IMR-90 (cell line): Measurements from ENCODE around the gene UBE2E2. TPM values are rescaled to one million over a fixed set of nuclear protein-coding genes. Genes with fewer than 3 reads are reported as not detected.

Experiments used
- ATAC-seq: fragments of 200-7000 bp; cut with Tn5 transposase; 2 replicates; pipeline ENCODE4 v1.9.1; 2020; ENCODE audit warnings: low read depth, mild to moderate bottlenecking, moderate library complexity
- BruUV-seq: library from RNA; stranded (reverse); fragments of 400-500 nt; replicated peaks from 2 replicates; lab custom pipeline; 2021; lab: Mats Ljungman, UMichigan
- CTCF ChIA-PET: fragments of 300-600 bp; formaldehyde crosslinking; extraction: SDS; loops from one replicate; lab custom pipeline; 2021; ENCODE audit warnings: antibody characterized with exemption; lab: Yijun Ruan, JAX
- POLR2A ChIA-PET: fragments of 300-600 bp; sonication (Branson Sonifier 250); formaldehyde crosslinking; loops from one replicate; lab custom pipeline; 2022; ENCODE audit warnings: antibody characterized with exemption; ENCODE audit not compliant: unreplicated experiment; lab: Charles Lee
- DNase-seq: peaks from one replicate; pipeline ENCODE4 v3.0.0; 2013
- H2AFZ ChIP-seq: replicated peaks from 2 replicates; pipeline ENCODE3; 2013; ENCODE audit warnings: low read length, mild to moderate bottlenecking; ENCODE audit not compliant: poor library complexity
- H2AK5ac ChIP-seq: 2 replicates; pipeline ENCODE4 v1.6.1; 2013; ENCODE audit warnings: low read depth, low read length, inconsistent platforms
- H2AK9ac ChIP-seq: replicated peaks from 2 replicates; pipeline ENCODE3; 2013; ENCODE audit warnings: mild to moderate bottlenecking, low read depth, low read length, moderate library complexity; ENCODE audit not compliant: poor library complexity
- H2BK120ac ChIP-seq: 2 replicates; pipeline ENCODE4 v1.6.1; 2013; ENCODE audit warnings: low read depth, low read length, inconsistent platforms
- H2BK15ac ChIP-seq: 3 replicates; pipeline ENCODE4 v1.6.1; 2013; ENCODE audit warnings: low read depth, low read length, inconsistent platforms
- H2BK20ac ChIP-seq: 2 replicates; pipeline ENCODE4 v1.6.1; 2013; ENCODE audit warnings: low read depth, mild to moderate bottlenecking, inconsistent platforms, low read length, moderate library complexity
- H2BK5ac ChIP-seq: 2 replicates; pipeline ENCODE4 v1.6.1; 2013; ENCODE audit warnings: mild to moderate bottlenecking, low read depth, low read length, inconsistent platforms; ENCODE audit not compliant: poor library complexity, severe bottlenecking
- H3K14ac ChIP-seq: replicated peaks from 2 replicates; pipeline ENCODE4 v1.6.1; 2013; ENCODE audit warnings: low read depth, low read length, inconsistent platforms
- H3K18ac ChIP-seq: 2 replicates; pipeline ENCODE4 v1.6.1; 2013; ENCODE audit warnings: low read depth, low read length, control low read depth
- H3K23ac ChIP-seq: 2 replicates; pipeline ENCODE4 v1.6.1; 2013; ENCODE audit warnings: low read depth, low read length, inconsistent platforms
- H3K27ac ChIP-seq: 2 replicates; pipeline ENCODE4 v1.5.1; 2013; ENCODE audit warnings: mild to moderate bottlenecking, control low read depth, low read length; ENCODE audit not compliant: insufficient read depth
- H3K27me3 ChIP-seq: 2 replicates; pipeline ENCODE4 v1.6.1; 2013; ENCODE audit warnings: low read length; ENCODE audit not compliant: control insufficient read depth, insufficient read depth
- H3K36me3 ChIP-seq: 2 replicates; pipeline ENCODE4 v1.6.1; 2013; ENCODE audit warnings: low read length, mixed read lengths; ENCODE audit not compliant: control insufficient read depth, insufficient read depth
- H3K4ac ChIP-seq: 2 replicates; pipeline ENCODE4 v1.6.1; 2013; ENCODE audit warnings: low read depth, low read length, inconsistent platforms
- H3K4me1 ChIP-seq: 2 replicates; pipeline ENCODE4 v1.6.1; 2013; ENCODE audit warnings: low read length, mixed read lengths; ENCODE audit not compliant: control insufficient read depth, insufficient read depth
- H3K4me2 ChIP-seq: 2 replicates; pipeline ENCODE4 v1.6.1; 2013; ENCODE audit warnings: low read depth, mild to moderate bottlenecking, control low read depth, low read length, moderate library complexity
- H3K4me3 ChIP-seq: 2 replicates; pipeline ENCODE4 v1.5.1; 2013; ENCODE audit warnings: low read depth, mild to moderate bottlenecking, control low read depth, low read length, moderate library complexity; ENCODE audit not compliant: insufficient read depth
- H3K56ac ChIP-seq: 2 replicates; pipeline ENCODE4 v1.6.1; 2013; ENCODE audit warnings: low read length, inconsistent platforms; ENCODE audit not compliant: insufficient read depth; ENCODE audit errors: extremely low read depth
- H3K79me1 ChIP-seq, 2 experiments: 2 replicates each; pipeline ENCODE4 v1.6.1; 2013; ENCODE audit warnings: low read length in 2 of 2, inconsistent platforms in 1 of 2, low read depth in 1 of 2
- H3K9ac ChIP-seq: 2 replicates; pipeline ENCODE4 v1.6.1; 2013; ENCODE audit warnings: low read depth, low read length, control low read depth
- H3K9me1 ChIP-seq: 2 replicates; pipeline ENCODE4 v1.6.1; 2013; ENCODE audit warnings: low read length, inconsistent platforms; ENCODE audit not compliant: insufficient read depth
- H3K9me3 ChIP-seq: 2 replicates; pipeline ENCODE4 v1.6.1; 2013; ENCODE audit warnings: low read length; ENCODE audit not compliant: control insufficient read depth, insufficient read depth
- H4K20me1 ChIP-seq: 2 replicates; pipeline ENCODE4 v1.6.1; 2013; ENCODE audit warnings: low read length, inconsistent platforms; ENCODE audit not compliant: insufficient read depth
- H4K5ac ChIP-seq: 2 replicates; pipeline ENCODE4 v1.6.1; 2013; ENCODE audit warnings: mild to moderate bottlenecking, low read depth, low read length, control low read depth
- H4K8ac ChIP-seq, 2 experiments: 2 replicates each; pipeline ENCODE4 v1.6.1; 2013; ENCODE audit warnings: low read depth in 2 of 2, low read length in 2 of 2, control low read depth in 1 of 2, inconsistent platforms in 1 of 2
- H4K91ac ChIP-seq: 2 replicates; pipeline ENCODE4 v1.6.1; 2013; ENCODE audit warnings: low read depth, low read length, inconsistent platforms; ENCODE audit not compliant: insufficient read depth
- FOS ChIP-seq: fragments of 150-350 bp; IDR thresholded peaks from 2 replicates; pipeline ENCODE4 v1.6.1; 2016; ENCODE audit warnings: low read depth, low read length
- dilution Hi-C: fragments of 300-500 bp; cut with HindIII; formaldehyde crosslinking; loops from one replicate; pipeline ENCODE4 v1.14.3; 2018; ENCODE audit warnings: low sequenced_read_pairs; ENCODE audit not compliant: unreplicated experiment
- in situ Hi-C: fragments of 300-500 bp; cut with MboI; formaldehyde crosslinking; loops from 3 replicates; pipeline ENCODE4 v1.14.3; 2019; ENCODE audit warnings: low sequenced_read_pairs, inconsistent platforms, mixed read lengths
- intact Hi-C: fragments of 100-400 bp; cut with micrococcal nuclease; formaldehyde crosslinking; loops from 2 replicates; pipeline ENCODE4 v1.10.0; 2022
- polyA plus RNA-seq, 3 experiments: library from polyadenylated mRNA; depleted of rRNA; stranded (reverse); fragments of >200 nt; gene quantifications; 2 replicates each; pipeline ENCODE4 v1.2.3, GENCODE V29; 2012; ENCODE audit warnings: low replicate concordance in 1 of 3
- total RNA-seq: library from RNA; depleted of rRNA; stranded (reverse); fragments of >200 nt; gene quantifications from 2 replicates; pipeline ENCODE4 v1.2.3, GENCODE V29; 2012

The UBE2E2 gene
- total and polyA plus RNA-seq, 2 of the 4 experiments (the other 2 are of a cell fraction) = 18.6 to 32.7 TPM

DNA sequence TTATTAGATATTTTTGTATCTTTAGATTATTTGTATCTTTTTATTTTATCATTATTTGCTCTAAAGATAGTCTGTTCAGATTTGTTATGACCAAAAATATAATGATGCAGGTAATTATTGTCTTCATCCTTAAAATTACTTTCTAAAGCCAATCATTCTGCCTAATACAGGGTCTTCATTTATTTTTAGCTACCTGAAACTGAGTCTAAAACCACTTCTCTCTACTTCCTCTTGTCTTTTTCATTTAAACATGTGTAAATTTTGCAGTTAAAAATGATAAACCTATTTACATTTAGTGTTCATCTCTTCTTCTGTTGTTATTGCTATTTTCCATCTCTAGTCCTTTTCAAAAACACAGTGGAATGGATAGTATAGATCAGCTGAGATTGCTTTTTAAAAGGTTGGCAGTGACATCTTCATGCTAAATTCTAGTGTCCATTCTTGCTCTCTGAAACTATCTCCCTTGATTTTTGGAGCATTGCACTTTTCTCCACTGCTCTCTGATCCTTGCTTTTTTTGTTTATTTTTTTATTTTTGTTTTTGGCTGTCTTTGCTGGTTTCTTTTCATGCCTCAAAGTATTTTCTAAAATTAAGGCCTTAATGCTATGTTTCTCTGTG is 91.8 kb downstream of the UBE2E2 start:
- no peak overlapping the region for H3K23ac ChIP-seq
- no peaks in the 10 kb centered on the region for H3K9me3 ChIP-seq
- ChIA-PET CTCF (no interaction called here), POLR2A (no interaction called here)
- H4K91ac ChIP-seq = no peak overlapping the region
- no peaks in the 10 kb centered on the region; the same call in 1 of the 2 replicates for H4K20me1 ChIP-seq
- 0 out of 2 replicates have a peak, but pooled peaks cover 4% of the 10 kb centered on the region for H3K9me1 ChIP-seq
- no peak overlapping the region for H3K27ac ChIP-seq
- no peaks in the 10 kb centered on the region for H3K36me3 ChIP-seq
- dilution Hi-C loops = no loop called here
- H2BK15ac ChIP-seq = no peak overlapping the region
- ATAC-seq (no peak), DNase-seq (no peak)
- H2BK120ac ChIP-seq = no peak overlapping the region
- H3K4me3 ChIP-seq = no peak overlapping the region
- peaks cover 0 to 2% of the 10 kb centered on the region in 2 experiments; a peak in 1 of 4 replicates for H3K79me1 ChIP-seq
- no peak overlapping the region for H4K5ac ChIP-seq
- no peaks in the 10 kb centered on the region for H3K4me1 ChIP-seq
- intact Hi-C loops = loop anchor here (2.0 kb wide), 1 partner anchor 20 kb away; no protein-coding TSS in a partner anchor
- H3K4ac ChIP-seq = no peak overlapping the region
- H2BK20ac ChIP-seq = no peak overlapping the region
- no peak overlapping the region for H3K56ac ChIP-seq
- no TSS peak for BruUV-seq
- H2AFZ ChIP-seq = no peak overlapping the region
- H3K9ac ChIP-seq = no peak overlapping the region
- in situ Hi-C loops = no loop called here
- no peak overlapping the region for H2AK9ac ChIP-seq
- H3K18ac ChIP-seq = no peak overlapping the region
- H2BK5ac ChIP-seq = no peak overlapping the region
- no peaks in the 10 kb centered on the region for H3K27me3 ChIP-seq
- H4K8ac ChIP-seq = no peak overlapping the region
- no peak overlapping the region for H3K14ac ChIP-seq
- no peak overlapping the region for H3K4me2 ChIP-seq
- no peak for TF ChIP-seq FOS
- H2AK5ac ChIP-seq = no peak overlapping the region
